OCI-LY7 (cell line): Measurements from ENCODE around the gene RBM26.

Experiments
- CTCF ChIP-seq: fragments of 200-600 bp; sonication (generic); conservative IDR thresholded peaks from 2 replicates; pipeline ENCODE4 v1.5.1; 2014; ENCODE audit warnings: mild to moderate bottlenecking, antibody characterized with exemption, low read length, moderate library complexity, mixed read lengths
- EZH2phosphoT487 ChIP-seq: fragments of 200-600 bp; sonication (generic); IDR thresholded peaks from 2 replicates; pipeline ENCODE4 v1.6.1; 2018; ENCODE audit warnings: low read depth, borderline replicate concordance, mild to moderate bottlenecking, mixed run types, antibody characterized with exemption, low read length, moderate library complexity, mixed read lengths

DNA sequence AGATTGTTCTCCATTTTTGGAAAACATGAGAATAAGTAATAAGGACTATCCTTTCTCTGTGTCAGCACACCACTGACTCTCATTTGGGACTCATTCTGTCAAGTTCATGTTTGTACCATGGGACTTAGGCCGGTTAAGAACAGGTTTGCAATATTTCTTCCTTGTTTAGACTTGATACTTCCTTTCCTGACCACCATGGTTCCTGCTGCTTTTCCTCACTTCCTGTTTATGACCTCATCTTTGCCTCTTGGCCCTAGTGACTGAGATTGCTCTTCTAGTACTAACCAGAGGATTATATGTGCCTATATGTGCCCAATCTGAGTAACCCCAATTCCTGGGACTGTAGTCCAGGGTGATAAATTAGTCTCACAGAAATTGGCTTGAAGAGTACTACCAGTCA, 42.4 kb upstream of the RBM26 start:
- TF ChIP-seq CTCF (no peak), EZH2phosphoT487 (no peak)
